Caco-2 (cell line): ENCODE data around the gene GALNS. TPM values are rescaled to one million over a fixed set of nuclear protein-coding genes. Genes with fewer than 3 reads are reported as not detected.

ENCODE experiments used
- BruUV-seq: library from RNA; stranded (reverse); fragments of 400-500 nt; replicated peaks from 2 replicates; lab custom pipeline; 2021; lab: Mats Ljungman, UMichigan
- CTCF ChIA-PET: fragments of 300-600 bp; sonication (Branson Sonifier 250); formaldehyde crosslinking; loops from one replicate; lab custom pipeline; 2022; ENCODE audit warnings: antibody characterized with exemption; lab: Charles Lee
- POLR2A ChIA-PET: fragments of 300-600 bp; sonication (Branson Sonifier 250); formaldehyde crosslinking; loops from one replicate; lab custom pipeline; 2022; ENCODE audit warnings: antibody characterized with exemption; lab: Charles Lee
- DNase-seq, 2 experiments: peaks; one replicate each; pipeline versions ENCODE4 v3.0.0 to v3.0.0-alpha.2; 2020 to 2022
- H3K27me3 ChIP-seq: replicated peaks from 2 replicates; pipeline ENCODE4 v1.6.0; 2011; ENCODE audit warnings: low read length; ENCODE audit not compliant: control insufficient read depth, insufficient read depth
- H3K36me3 ChIP-seq: 2 replicates; pipeline ENCODE4 v1.5.1; 2011; ENCODE audit warnings: low read length; ENCODE audit not compliant: control insufficient read depth, insufficient read depth
- H3K4me1 ChIP-seq: fragments of 250-450 bp; sonication (Bioruptor Pico); 2 replicates; pipeline ENCODE4 v1.5.1; 2020; ENCODE audit warnings: mild to moderate bottlenecking
- H3K4me3 ChIP-seq: 2 replicates; pipeline ENCODE4 v1.5.1; 2011; ENCODE audit warnings: low read depth, mild to moderate bottlenecking, control low read depth, low read length
- H3K9me3 ChIP-seq: fragments of 250-450 bp; sonication (Bioruptor Pico); 2 replicates; pipeline ENCODE4 v1.5.1; 2020; ENCODE audit warnings: mild to moderate bottlenecking, moderate library complexity
- H3K27ac Mint-ChIP-seq: one replicate; pipeline ENCODE4 v1.8.0; 2022; ENCODE audit warnings: mixed read lengths; ENCODE audit not compliant: unreplicated experiment
- H3K27me3 Mint-ChIP-seq: one replicate; pipeline ENCODE4 v1.8.0; 2022; ENCODE audit warnings: mixed read lengths; ENCODE audit not compliant: insufficient read depth, unreplicated experiment
- H3K36me3 Mint-ChIP-seq: one replicate; pipeline ENCODE4 v1.8.0; 2022; ENCODE audit warnings: mild to moderate bottlenecking, mixed read lengths; ENCODE audit not compliant: insufficient read depth, unreplicated experiment
- H3K4me1 Mint-ChIP-seq: one replicate; pipeline ENCODE4 v1.8.0; 2022; ENCODE audit warnings: low read depth, mixed read lengths; ENCODE audit not compliant: unreplicated experiment
- H3K4me3 Mint-ChIP-seq: one replicate; pipeline ENCODE4 v1.8.0; 2022; ENCODE audit warnings: mild to moderate bottlenecking, moderate library complexity, mixed read lengths; ENCODE audit not compliant: unreplicated experiment
- H3K9me3 Mint-ChIP-seq: one replicate; pipeline ENCODE4 v1.8.0; 2022; ENCODE audit warnings: mixed read lengths; ENCODE audit not compliant: unreplicated experiment
- CTCF ChIP-seq, 2 experiments: fragments of 200-600 bp in 1 of 2; IDR thresholded peaks; 1 replicate in 1 of 2; 2 replicates in 1 of 2; pipeline versions ENCODE4 v1.5.1 to v1.8.0; 2011 to 2022; ENCODE audit warnings: antibody characterized with exemption in 1 of 2, control low read depth in 1 of 2, inconsistent platforms in 1 of 2, low read depth in 1 of 2, low read length in 1 of 2, mild to moderate bottlenecking in 1 of 2, moderate library complexity in 1 of 2; ENCODE audit not compliant: insufficient read depth in 1 of 2, severe bottlenecking in 1 of 2, unreplicated experiment in 1 of 2
- intact Hi-C: fragments of 100-400 bp; cut with micrococcal nuclease; formaldehyde crosslinking; loops from one replicate; pipeline ENCODE4 v1.10.0; 2022; ENCODE audit not compliant: unreplicated experiment
- total RNA-seq: library from RNA; stranded (reverse); gene quantifications from 2 replicates; pipeline ENCODE4 v1.2.3, GENCODE V29; 2022

Gene GALNS
- total RNA-seq, 1 experiment from 2014 or later, result 57.8 TPM

- no TSS peak for BruUV-seq
- ChIA-PET CTCF (interaction anchor here (1.0 kb wide), 1 partner anchor 39 kb away, joined by 4 read pairs; the partner anchor contains the start of gene TRAPPC2L), POLR2A (no interaction called here)
- Histone ChIP-seq H3K9me3 (no peaks in the 10 kb centered on the region), H3K4me1 (no peaks in the 10 kb centered on the region), H3K27me3 (no peaks in the 10 kb centered on the region), H3K36me3 (no peaks in the 10 kb centered on the region), H3K4me3 (no peak overlapping the region)
- DNase-seq, result no peak
- no peak for TF ChIP-seq CTCF (IDR thresholded peaks at IDR 0.05; ENCODE audit: insufficient read depth in 1 of 2, low read depth in 1 of 2, low read length in 1 of 2, severe bottlenecking in 1 of 2, unreplicated experiment in 1 of 2)
- Mint-ChIP-seq H3K4me1 (no peaks in the 10 kb centered on the region), H3K4me3 (no peak overlapping the region), H3K36me3 (peaks cover 49% of the 10 kb centered on the region), H3K9me3 (no peaks in the 10 kb centered on the region), H3K27ac (no peak overlapping the region), H3K27me3 (no peaks in the 10 kb centered on the region)
- intact Hi-C loops, result no loop called here
These were observed 38.2 kb downstream of the GALNS start for GRCh38 chr16:88818575-88818874.

- no peak overlapping the region for H3K4me3 Mint-ChIP-seq
- BruUV-seq, result no TSS peak
These were observed 38.8 kb downstream of the GALNS start for GRCh38 chr16:88817785-88818574.

More at GRCh38 chr16:88817785-88818574, 38.8 kb downstream of the GALNS start:
- H3K36me3 Mint-ChIP-seq, result peaks cover 49% of the 10 kb centered on the region
- DNase-seq, result no peak
- intact Hi-C loops, result loop anchor here (2.0 kb wide), 2 partner anchors 349 to 399 kb away; partner anchors contain the start of gene ZNF778
- POLR2A ChIA-PET, result no interaction called here
- H3K9me3 Mint-ChIP-seq, result no peaks in the 10 kb centered on the region
- Histone ChIP-seq H3K27me3 (no peaks in the 10 kb centered on the region), H3K9me3 (no peaks in the 10 kb centered on the region), H3K4me1 (peaks cover 1% of the 10 kb centered on the region), H3K36me3 (no peaks in the 10 kb centered on the region), H3K4me3 (no peak overlapping the region)
- H3K27me3 Mint-ChIP-seq, result no peaks in the 10 kb centered on the region
- no peak overlapping the region for H3K27ac Mint-ChIP-seq
- no peak for TF ChIP-seq CTCF (IDR thresholded peaks at IDR 0.05; ENCODE audit: insufficient read depth in 1 of 2, low read depth in 1 of 2, low read length in 1 of 2, severe bottlenecking in 1 of 2, unreplicated experiment in 1 of 2)
- CTCF ChIA-PET, result interaction anchor here (1.0 kb wide), 1 partner anchor 40 kb away, joined by 4 read pairs; the partner anchor contains the start of gene TRAPPC2L
- no peaks in the 10 kb centered on the region for H3K4me1 Mint-ChIP-seq
